Karpas-422 (cell line): ENCODE measurements around the gene SLC23A2. TPM values are rescaled to one million over a fixed set of nuclear protein-coding genes. Genes with fewer than 3 reads are reported as not detected.
A peak's percentile ranks its signal among the peaks of the same experiment; 100 is the strongest.

Source experiments
- DNase-seq: peaks from one replicate; pipeline ENCODE4 v3.0.0-alpha.2; 2015
- H2AFZ ChIP-seq: fragments of 200-600 bp; sonication (generic); 2 replicates; pipeline ENCODE4 v1.6.1; 2014; ENCODE audit warnings: antibody characterized with exemption, low read length, mixed read lengths
- H3K27ac ChIP-seq: fragments of 200-600 bp; sonication (generic); 2 replicates; pipeline ENCODE4 v1.5.1; 2014; ENCODE audit warnings: mild to moderate bottlenecking, low read length, moderate library complexity
- H3K27me3 ChIP-seq: fragments of 200-600 bp; sonication (generic); 2 replicates; pipeline ENCODE4 v1.6.1; 2014; ENCODE audit warnings: low read length, mixed read lengths
- H3K36me3 ChIP-seq: fragments of 200-600 bp; sonication (generic); 2 replicates; pipeline ENCODE4 v1.6.1; 2014; ENCODE audit warnings: low read length, mixed read lengths; ENCODE audit not compliant: insufficient read depth
- H3K4me1 ChIP-seq: fragments of 200-600 bp; sonication (generic); 2 replicates; pipeline ENCODE4 v1.6.1; 2014; ENCODE audit warnings: mild to moderate bottlenecking, low read length, mixed read lengths
- H3K4me2 ChIP-seq: fragments of 200-600 bp; sonication (generic); 2 replicates; pipeline ENCODE4 v1.6.1; 2014; ENCODE audit warnings: low read length, low read depth, mild to moderate bottlenecking; ENCODE audit not compliant: poor library complexity, severe bottlenecking
- H3K4me3 ChIP-seq: fragments of 200-600 bp; sonication (generic); 2 replicates; pipeline ENCODE4 v1.5.1; 2014; ENCODE audit warnings: mild to moderate bottlenecking, antibody characterized with exemption, low read length, mixed read lengths
- H3K79me2 ChIP-seq: fragments of 200-600 bp; sonication (generic); 2 replicates; pipeline ENCODE4 v1.6.1; 2014; ENCODE audit warnings: mild to moderate bottlenecking, low read length, mixed read lengths
- H3K9ac ChIP-seq: fragments of 200-600 bp; sonication (generic); 2 replicates; pipeline ENCODE4 v1.6.0; 2014; ENCODE audit warnings: low read length
- H3K9me2 ChIP-seq: fragments of 200-600 bp; sonication (generic), shearing (Covaris generic); replicated peaks from 2 replicates; pipeline ENCODE4 v1.6.0; 2014; ENCODE audit warnings: mild to moderate bottlenecking, low read length, moderate library complexity; ENCODE audit not compliant: insufficient read depth
- H3K9me3 ChIP-seq: fragments of 300-700, 200-600 bp; sonication (generic); 2 replicates; pipeline ENCODE4 v1.6.1; 2014; ENCODE audit warnings: low read length, mixed read lengths
- H4K20me1 ChIP-seq: fragments of 200-600 bp; sonication (generic); 2 replicates; pipeline ENCODE4 v1.6.1; 2014; ENCODE audit warnings: mild to moderate bottlenecking, antibody characterized with exemption, low read length, low read depth; ENCODE audit not compliant: insufficient read depth
- total RNA-seq: library from RNA; depleted of rRNA; stranded (reverse); fragments of >200 nt; shearing (Covaris generic); gene quantifications from 2 replicates; pipeline ENCODE4 v1.2.3, GENCODE V29; 2014; ENCODE audit warnings: low replicate concordance

Gene SLC23A2
- total RNA-seq, 1 experiment from 2014 or later = 49.2 TPM

DNA sequence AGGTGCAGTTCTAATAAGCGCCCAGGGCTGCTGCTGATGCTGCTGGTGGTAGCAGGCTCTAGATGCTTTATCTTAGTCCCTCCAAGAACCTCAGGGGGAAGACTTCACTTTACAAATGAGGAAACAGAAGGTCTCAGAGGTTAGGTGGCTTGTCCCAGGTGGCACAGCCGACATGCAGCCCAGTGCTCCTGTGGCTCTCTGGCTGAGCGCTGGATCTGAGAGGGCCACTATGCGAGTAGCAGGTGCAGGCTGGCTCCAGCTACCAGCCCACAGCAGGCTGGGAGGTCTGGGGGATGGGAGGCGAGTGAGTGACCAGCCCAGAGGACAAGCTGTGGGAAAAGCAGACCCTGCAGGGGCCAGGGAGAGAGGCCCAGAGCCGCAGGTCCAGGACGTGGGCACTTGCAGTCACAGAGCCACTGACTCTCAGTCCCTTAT lies 188.7 kb downstream of the SLC23A2 start:
- Histone ChIP-seq H3K79me2 (peaks cover 52% of the 10 kb centered on the region), H3K4me3 (peak overlapping the region; percentile 66), H3K27ac (peak overlapping the region; percentile 99), H3K4me2 (peak overlapping the region; percentile 81), H2AFZ (no peak overlapping the region), H3K9me2 (no peaks in the 10 kb centered on the region), H3K36me3 (peaks cover 44% of the 10 kb centered on the region), H3K9ac (peak overlapping the region; percentile 88), H3K9me3 (no peaks in the 10 kb centered on the region), H4K20me1 (peaks cover 15% of the 10 kb centered on the region; the same call in 1 of the 2 replicates), H3K27me3 (no peaks in the 10 kb centered on the region), H3K4me1 (peaks cover 96% of the 10 kb centered on the region)
- DNase-seq = peak; percentile 91

DNA sequence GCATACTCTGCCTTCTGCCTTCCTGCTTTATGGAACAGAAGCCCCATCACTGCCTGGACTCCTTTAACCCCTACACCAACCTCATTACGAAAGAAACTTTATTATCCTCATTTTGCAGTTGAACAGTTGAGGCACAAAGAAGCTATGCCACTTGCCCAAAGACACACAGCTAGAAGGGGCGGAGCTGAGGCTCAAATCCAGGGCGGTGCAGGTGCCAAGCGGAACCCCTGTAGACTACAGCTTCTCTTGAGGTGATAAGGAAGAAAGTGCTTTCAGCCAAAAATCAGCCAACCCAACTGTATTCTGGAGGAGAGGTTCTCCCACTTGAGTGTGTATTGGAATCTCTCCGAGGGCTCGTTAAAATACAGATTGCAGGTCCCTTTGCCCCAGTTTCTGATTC lies 189.1 kb downstream of the SLC23A2 start:
- peak overlapping the region; percentile 99 for H3K27ac ChIP-seq
- H3K9ac ChIP-seq = peak overlapping the region; percentile 88
- peak overlapping the region; percentile 81 for H3K4me2 ChIP-seq
- H3K9me2 ChIP-seq = no peaks in the 10 kb centered on the region
- no peak overlapping the region for H2AFZ ChIP-seq
- peak; percentile 76 for DNase-seq
- H3K36me3 ChIP-seq = peaks cover 44% of the 10 kb centered on the region
- H3K4me1 ChIP-seq = peaks cover 95% of the 10 kb centered on the region
- no peaks in the 10 kb centered on the region for H3K9me3 ChIP-seq
- peaks cover 17% of the 10 kb centered on the region; the same call in 1 of the 2 replicates for H4K20me1 ChIP-seq
- H3K4me3 ChIP-seq = peak overlapping the region; percentile 44
- H3K79me2 ChIP-seq = peaks cover 52% of the 10 kb centered on the region
- H3K27me3 ChIP-seq = no peaks in the 10 kb centered on the region

- Histone ChIP-seq H3K9me2 (no peaks in the 10 kb centered on the region), H3K4me3 (peak overlapping the region; percentile 44), H3K9me3 (no peaks in the 10 kb centered on the region), H3K36me3 (peaks cover 45% of the 10 kb centered on the region; the same call in 1 of the 2 replicates), H2AFZ (no peak overlapping the region), H3K4me2 (peak overlapping the region; percentile 81), H3K27me3 (no peaks in the 10 kb centered on the region), H3K27ac (peak overlapping the region; percentile 99), H3K79me2 (peaks cover 54% of the 10 kb centered on the region), H4K20me1 (peaks cover 17% of the 10 kb centered on the region; the same call in 1 of the 2 replicates), H3K9ac (peak overlapping the region; percentile 88), H3K4me1 (peaks cover 91% of the 10 kb centered on the region)
- DNase-seq = peak; percentile 89
These were observed 189.6 kb downstream of the SLC23A2 start for GRCh38 chr20:4811661-4812181.

DNA sequence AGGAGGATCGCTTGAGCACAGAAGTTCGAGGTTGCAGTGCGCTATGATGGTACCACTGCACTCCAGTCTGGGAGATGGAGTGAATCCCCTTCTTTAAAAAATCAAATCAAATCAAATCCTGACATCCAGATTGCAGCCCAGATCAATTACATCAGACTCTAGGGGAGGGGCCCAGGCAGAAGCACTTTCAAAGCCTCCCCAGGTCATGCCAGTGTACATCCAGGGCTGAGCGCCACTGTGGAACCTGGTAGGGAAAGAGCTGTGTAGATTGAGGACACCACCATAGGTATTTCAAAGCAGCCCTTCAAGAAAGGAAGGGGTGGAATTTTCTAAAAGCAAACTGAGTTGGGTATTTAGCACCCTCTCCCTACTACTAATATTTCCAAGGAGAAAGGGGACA lies 190.1 kb downstream of the SLC23A2 start:
- H3K27me3 ChIP-seq = no peaks in the 10 kb centered on the region
- peaks cover 59% of the 10 kb centered on the region for H3K79me2 ChIP-seq
- DNase-seq = no peak
- H3K4me1 ChIP-seq = peaks cover 89% of the 10 kb centered on the region
- H3K9me3 ChIP-seq = no peaks in the 10 kb centered on the region
- no peak overlapping the region for H2AFZ ChIP-seq
- peaks cover 17% of the 10 kb centered on the region; the same call in 1 of the 2 replicates for H4K20me1 ChIP-seq
- peak overlapping the region; percentile 88 for H3K9ac ChIP-seq
- peaks cover 43% of the 10 kb centered on the region; the same call in 1 of the 2 replicates for H3K36me3 ChIP-seq
- H3K27ac ChIP-seq = peak overlapping the region; percentile 99
- H3K4me2 ChIP-seq = peak overlapping the region; percentile 81
- H3K9me2 ChIP-seq = no peaks in the 10 kb centered on the region
- H3K4me3 ChIP-seq = peak overlapping the region; percentile 44

- peak overlapping the region; percentile 99 for H3K27ac ChIP-seq
- H3K4me3 ChIP-seq = peak overlapping the region; percentile 44
- no peaks in the 10 kb centered on the region for H3K9me3 ChIP-seq
- H3K36me3 ChIP-seq = peaks cover 48% of the 10 kb centered on the region; the same call in 1 of the 2 replicates
- H3K27me3 ChIP-seq = no peaks in the 10 kb centered on the region
- H3K9ac ChIP-seq = peak overlapping the region; percentile 88
- H4K20me1 ChIP-seq = peaks cover 17% of the 10 kb centered on the region; the same call in 1 of the 2 replicates
- peaks cover 82% of the 10 kb centered on the region for H3K4me1 ChIP-seq
- no peak overlapping the region for H2AFZ ChIP-seq
- DNase-seq = no peak
- H3K9me2 ChIP-seq = no peaks in the 10 kb centered on the region
- H3K79me2 ChIP-seq = peaks cover 66% of the 10 kb centered on the region
- peak overlapping the region; percentile 81 for H3K4me2 ChIP-seq
These were observed 190.8 kb downstream of the SLC23A2 start for GRCh38 chr20:4810426-4811019.

DNA sequence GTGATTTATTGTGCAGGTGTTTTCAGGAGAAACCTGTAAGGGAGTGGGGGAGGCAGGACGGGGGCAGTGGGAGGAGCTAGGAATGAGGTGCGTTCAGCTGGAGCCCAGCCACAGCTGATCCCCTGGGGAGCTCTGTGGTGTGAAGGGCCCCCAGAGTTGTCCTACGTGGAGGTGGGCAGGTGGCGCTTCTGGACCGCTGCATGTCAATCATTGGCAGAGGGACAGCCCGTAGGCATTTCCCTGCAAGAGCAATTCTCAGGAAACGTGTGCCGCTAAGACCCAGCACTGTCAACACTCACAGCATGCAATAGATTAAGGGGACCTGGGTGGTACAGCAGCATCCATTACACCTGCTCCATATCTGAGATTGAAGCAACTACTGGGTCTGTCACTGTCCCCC lies 191.6 kb downstream of the SLC23A2 start:
- peak overlapping the region; percentile 99 for H3K27ac ChIP-seq
- no peaks in the 10 kb centered on the region for H3K9me2 ChIP-seq
- no peaks in the 10 kb centered on the region for H3K9me3 ChIP-seq
- H3K36me3 ChIP-seq = peaks cover 49% of the 10 kb centered on the region; the same call in 1 of the 2 replicates
- peaks cover 17% of the 10 kb centered on the region; the same call in 1 of the 2 replicates for H4K20me1 ChIP-seq
- no peaks in the 10 kb centered on the region for H3K27me3 ChIP-seq
- H3K4me2 ChIP-seq = peak overlapping the region; percentile 81
- no peak for DNase-seq
- H2AFZ ChIP-seq = no peak overlapping the region
- peak overlapping the region; percentile 44; the same call in 1 of the 2 replicates for H3K4me3 ChIP-seq
- H3K9ac ChIP-seq = peak overlapping the region; percentile 88
- H3K79me2 ChIP-seq = peaks cover 74% of the 10 kb centered on the region
- peaks cover 74% of the 10 kb centered on the region for H3K4me1 ChIP-seq

- Histone ChIP-seq H3K4me2 (peak overlapping the region; percentile 81), H3K36me3 (peaks cover 49% of the 10 kb centered on the region; the same call in 1 of the 2 replicates), H3K9me3 (no peaks in the 10 kb centered on the region), H3K9me2 (no peaks in the 10 kb centered on the region), H3K4me3 (no peak overlapping the region), H2AFZ (no peak overlapping the region), H3K27ac (peak overlapping the region; percentile 99), H3K79me2 (peaks cover 77% of the 10 kb centered on the region), H3K4me1 (peaks cover 65% of the 10 kb centered on the region), H4K20me1 (peaks cover 17% of the 10 kb centered on the region; the same call in 1 of the 2 replicates), H3K9ac (peak overlapping the region; percentile 88), H3K27me3 (no peaks in the 10 kb centered on the region)
- DNase-seq = no peak
These were observed 192.4 kb downstream of the SLC23A2 start for GRCh38 chr20:4808872-4809271.

DNA sequence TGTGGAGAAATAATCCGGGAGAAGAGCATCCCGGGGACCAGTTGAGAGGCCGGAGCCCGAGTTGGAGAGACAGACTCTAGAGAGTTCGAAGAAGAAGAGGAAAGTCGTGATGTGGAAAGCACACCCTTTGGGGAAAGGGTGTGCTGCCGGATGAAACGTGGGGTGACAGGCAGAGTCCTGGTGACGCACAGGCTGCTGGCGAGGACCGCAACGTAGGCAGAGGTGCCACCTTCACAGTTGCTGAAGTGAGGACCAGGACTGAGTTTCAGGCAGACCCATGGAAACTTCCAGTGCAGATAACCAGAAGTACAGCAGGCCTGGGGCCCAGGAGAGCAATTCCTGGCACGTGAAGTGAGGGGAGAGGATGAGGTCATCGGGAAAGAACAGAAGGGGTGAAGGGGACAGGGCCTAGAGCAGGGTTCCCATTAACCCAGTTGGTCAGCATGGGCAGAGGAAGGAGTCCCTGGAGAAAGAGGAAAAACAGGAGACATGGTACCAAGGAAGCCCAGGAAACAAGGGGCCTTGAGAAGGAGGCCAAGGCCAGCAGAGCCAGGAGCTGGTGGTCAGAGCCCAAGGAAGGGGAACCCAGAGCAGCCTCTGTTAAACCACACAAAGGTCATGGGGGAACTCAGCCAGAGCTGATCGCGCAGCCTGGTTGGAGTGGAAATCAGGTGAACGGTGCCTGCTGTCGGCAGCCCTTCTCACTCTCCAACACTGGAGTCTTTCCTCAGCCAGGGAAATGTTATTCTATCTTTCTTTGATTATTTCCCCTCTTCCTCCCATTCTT lies 195.5 kb downstream of the SLC23A2 start:
- H4K20me1 ChIP-seq = peaks cover 26% of the 10 kb centered on the region; the same call in 1 of the 2 replicates
- no peak for DNase-seq
- H3K27me3 ChIP-seq = no peaks in the 10 kb centered on the region
- no peaks in the 10 kb centered on the region for H3K9me3 ChIP-seq
- H3K9me2 ChIP-seq = no peaks in the 10 kb centered on the region
- no peak overlapping the region for H3K4me2 ChIP-seq
- no peak overlapping the region; the same call in 1 of the 2 replicates for H3K27ac ChIP-seq
- H3K4me3 ChIP-seq = no peak overlapping the region
- peaks cover 67% of the 10 kb centered on the region for H3K36me3 ChIP-seq
- peaks cover 85% of the 10 kb centered on the region for H3K79me2 ChIP-seq
- H3K9ac ChIP-seq = no peak overlapping the region
- no peak overlapping the region for H2AFZ ChIP-seq
- H3K4me1 ChIP-seq = peaks cover 35% of the 10 kb centered on the region
